GM12874 (cell line): Measurements from ENCODE around the gene JOSD2.

Experiments
- TF ChIP-seq, protein P1 (sequence below): IDR thresholded peaks from 2 replicates; pipeline ENCODE4 v1.5.1; 2011; ENCODE audit warnings: low read depth, mild to moderate bottlenecking, control low read depth, low read length, moderate library complexity; ENCODE audit not compliant: insufficient read depth

Gene JOSD2

GRCh38 chr19:50458396-50459066 is 52.5 kb downstream of the JOSD2 start:
- TF ChIP-seq, protein P1, sequence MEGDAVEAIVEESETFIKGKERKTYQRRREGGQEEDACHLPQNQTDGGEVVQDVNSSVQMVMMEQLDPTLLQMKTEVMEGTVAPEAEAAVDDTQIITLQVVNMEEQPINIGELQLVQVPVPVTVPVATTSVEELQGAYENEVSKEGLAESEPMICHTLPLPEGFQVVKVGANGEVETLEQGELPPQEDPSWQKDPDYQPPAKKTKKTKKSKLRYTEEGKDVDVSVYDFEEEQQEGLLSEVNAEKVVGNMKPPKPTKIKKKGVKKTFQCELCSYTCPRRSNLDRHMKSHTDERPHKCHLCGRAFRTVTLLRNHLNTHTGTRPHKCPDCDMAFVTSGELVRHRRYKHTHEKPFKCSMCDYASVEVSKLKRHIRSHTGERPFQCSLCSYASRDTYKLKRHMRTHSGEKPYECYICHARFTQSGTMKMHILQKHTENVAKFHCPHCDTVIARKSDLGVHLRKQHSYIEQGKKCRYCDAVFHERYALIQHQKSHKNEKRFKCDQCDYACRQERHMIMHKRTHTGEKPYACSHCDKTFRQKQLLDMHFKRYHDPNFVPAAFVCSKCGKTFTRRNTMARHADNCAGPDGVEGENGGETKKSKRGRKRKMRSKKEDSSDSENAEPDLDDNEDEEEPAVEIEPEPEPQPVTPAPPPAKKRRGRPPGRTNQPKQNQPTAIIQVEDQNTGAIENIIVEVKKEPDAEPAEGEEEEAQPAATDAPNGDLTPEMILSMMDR, result no peak

DNA sequence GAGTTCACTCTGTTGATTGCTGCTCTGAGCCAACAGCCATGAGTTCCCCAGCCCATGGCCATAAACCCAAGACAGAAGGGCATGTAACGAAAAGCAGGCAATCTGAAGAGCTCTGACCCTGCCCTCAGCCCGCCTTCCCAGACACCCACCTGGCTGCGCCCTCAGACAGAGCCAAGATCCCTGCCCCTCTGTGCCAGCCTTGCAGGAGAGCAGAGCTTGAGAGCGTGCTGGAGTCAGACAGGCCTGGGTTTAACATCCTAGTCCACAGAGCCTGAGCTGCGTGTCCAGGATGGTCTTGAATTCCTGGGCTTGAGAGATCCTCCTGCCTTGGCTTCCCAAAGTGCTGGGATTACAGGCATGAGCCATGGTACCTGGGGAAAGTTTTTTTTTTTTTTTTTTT is 53.7 kb downstream of the JOSD2 start:
- TF ChIP-seq, protein P1, result no peak
